HEK293T (cell line): ENCODE measurements around the gene LYZL6.

ENCODE experiments used
- CTCF ChIA-PET: fragments of 350-600 bp; formaldehyde crosslinking; extraction: SDS; loops from one replicate; lab custom pipeline; 2021; ENCODE audit warnings: antibody characterized with exemption, inconsistent platforms; lab: Yijun Ruan, JAX
- POLR2A ChIA-PET: fragments of 350-600 bp; formaldehyde crosslinking; extraction: SDS; loops from one replicate; lab custom pipeline; 2020; ENCODE audit warnings: antibody characterized with exemption, inconsistent platforms; lab: Yijun Ruan, JAX
- DNase-seq: peaks from one replicate; pipeline ENCODE4 v3.0.0; 2012; ENCODE audit warnings: mixed read lengths; ENCODE audit errors: extremely low spot score
- ARNT ChIP-seq: fragments of 450-650 bp; IDR thresholded peaks from 2 replicates; pipeline ENCODE4 v1.6.1; 2017; ENCODE audit warnings: mild to moderate bottlenecking
- BHLHE40 ChIP-seq: fragments of 450-650 bp; IDR thresholded peaks from 2 replicates; pipeline ENCODE4 v1.6.1; 2016; ENCODE audit warnings: mild to moderate bottlenecking, moderate library complexity, borderline replicate concordance
- CTBP1 ChIP-seq: fragments of 450-650 bp; IDR thresholded peaks from 2 replicates; pipeline ENCODE4 v1.6.1; 2016; ENCODE audit warnings: borderline replicate concordance
- ELF4 ChIP-seq: fragments of 450-650 bp; IDR thresholded peaks from 2 replicates; pipeline ENCODE4 v1.6.1; 2017; ENCODE audit warnings: antibody characterized with exemption
- FOXA1 ChIP-seq: fragments of 450-650 bp; IDR thresholded peaks from 2 replicates; pipeline ENCODE4 v1.6.1; 2016; ENCODE audit warnings: mild to moderate bottlenecking
- FOXK2 ChIP-seq: fragments of 450-650 bp; IDR thresholded peaks from 2 replicates; pipeline ENCODE4 v1.6.1; 2016; ENCODE audit warnings: mild to moderate bottlenecking
- FOXM1 ChIP-seq: fragments of 450-650 bp; IDR thresholded peaks from 2 replicates; pipeline ENCODE4 v1.6.1; 2017; ENCODE audit warnings: mild to moderate bottlenecking, borderline replicate concordance
- HDGF ChIP-seq: fragments of 450-650 bp; IDR thresholded peaks from 2 replicates; pipeline ENCODE4 v1.6.1; 2017; ENCODE audit warnings: antibody characterized with exemption, borderline replicate concordance
- L3MBTL2 ChIP-seq: fragments of 450-650 bp; conservative IDR thresholded peaks from 2 replicates; pipeline ENCODE4 v1.6.1; 2016; ENCODE audit warnings: mild to moderate bottlenecking
- LEF1 ChIP-seq: fragments of 450-650 bp; IDR thresholded peaks from 2 replicates; pipeline ENCODE4 v1.6.1; 2017; ENCODE audit warnings: mild to moderate bottlenecking, borderline replicate concordance
- NFRKB ChIP-seq: fragments of 450-650 bp; IDR thresholded peaks from 2 replicates; pipeline ENCODE4 v1.6.1; 2016; ENCODE audit warnings: mild to moderate bottlenecking, moderate library complexity
- PKNOX1 ChIP-seq: fragments of 450-650 bp; IDR thresholded peaks from 2 replicates; pipeline ENCODE4 v1.6.1; 2016
- SP1 ChIP-seq: fragments of 450-650 bp; IDR thresholded peaks from 2 replicates; pipeline ENCODE4 v1.6.1; 2017
- SUZ12 ChIP-seq: fragments of 450-650 bp; IDR thresholded peaks from 2 replicates; pipeline ENCODE4 v1.6.1; 2016; ENCODE audit warnings: mild to moderate bottlenecking
- TARDBP ChIP-seq: fragments of 450-650 bp; IDR thresholded peaks from 2 replicates; pipeline ENCODE4 v1.6.1; 2016
- ZNF384 ChIP-seq: fragments of 450-650 bp; IDR thresholded peaks from 2 replicates; pipeline ENCODE4 v1.6.1; 2016

The LYZL6 gene, protein sequence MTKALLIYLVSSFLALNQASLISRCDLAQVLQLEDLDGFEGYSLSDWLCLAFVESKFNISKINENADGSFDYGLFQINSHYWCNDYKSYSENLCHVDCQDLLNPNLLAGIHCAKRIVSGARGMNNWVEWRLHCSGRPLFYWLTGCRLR

GRCh38 chr17:35943537-35943936 lies at the start of gene LYZL6:
TSS of gene LYZL6 (minus strand) at chr17:35943713. CDS start at chr17:35939356, 4,357 bp downstream.
- no peak for DNase-seq
- TF ChIP-seq ARNT (no peak), ZNF384 (no peak), FOXM1 (no peak), L3MBTL2 (no peak), SP1 (no peak), LEF1 (no peak), BHLHE40 (no peak), TARDBP (no peak), FOXA1 (no peak), NFRKB (no peak), PKNOX1 (no peak), SUZ12 (no peak)
- ChIA-PET CTCF (interaction anchor here (1.1 to 1.2 kb wide), 2 partner anchors 129 to 205 kb away, joined by 3 to 5 read pairs; no protein-coding TSS in a partner anchor), POLR2A (interaction anchor here (1.5 to 2.2 kb wide), 2 partner anchors 13 to 542 kb away, joined by 4 to 22 read pairs; partner anchors contain the start of gene RDM1)

DNA sequence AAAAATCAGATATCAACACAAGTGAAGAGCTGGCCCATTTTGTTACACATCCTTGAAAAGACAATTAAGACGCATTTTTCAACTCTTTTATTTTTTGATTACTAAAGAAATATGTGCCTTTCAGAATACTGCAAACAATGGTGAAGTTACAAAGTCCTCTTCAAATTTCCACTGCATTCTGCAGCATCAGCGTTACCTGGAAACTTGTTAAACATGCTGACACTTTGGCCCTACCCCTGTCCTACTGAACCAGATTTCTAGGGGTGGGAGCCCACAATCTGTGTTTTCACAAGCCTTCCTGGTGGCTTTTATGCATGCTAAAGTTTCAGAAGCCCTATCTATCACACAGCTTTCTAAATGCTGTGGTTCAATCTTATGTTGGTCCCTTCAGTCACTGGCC lies 47.6 kb upstream of the LYZL6 start:
- CTCF ChIA-PET = no interaction called here
- POLR2A ChIA-PET = interaction anchor here (0.6 kb wide), 1 partner anchor 765 kb away, joined by 3 read pairs; no protein-coding TSS in a partner anchor
- TF ChIP-seq FOXM1 = no peak
- no peak for TF ChIP-seq SUZ12
- no peak for TF ChIP-seq SP1
- no peak for TF ChIP-seq PKNOX1
- no peak for TF ChIP-seq LEF1
- no peak for TF ChIP-seq ELF4
- no peak for TF ChIP-seq CTBP1
- TF ChIP-seq ZNF384 = no peak
- no peak for TF ChIP-seq FOXA1
- no peak for TF ChIP-seq HDGF
- no peak for TF ChIP-seq BHLHE40
- DNase-seq = no peak

DNA sequence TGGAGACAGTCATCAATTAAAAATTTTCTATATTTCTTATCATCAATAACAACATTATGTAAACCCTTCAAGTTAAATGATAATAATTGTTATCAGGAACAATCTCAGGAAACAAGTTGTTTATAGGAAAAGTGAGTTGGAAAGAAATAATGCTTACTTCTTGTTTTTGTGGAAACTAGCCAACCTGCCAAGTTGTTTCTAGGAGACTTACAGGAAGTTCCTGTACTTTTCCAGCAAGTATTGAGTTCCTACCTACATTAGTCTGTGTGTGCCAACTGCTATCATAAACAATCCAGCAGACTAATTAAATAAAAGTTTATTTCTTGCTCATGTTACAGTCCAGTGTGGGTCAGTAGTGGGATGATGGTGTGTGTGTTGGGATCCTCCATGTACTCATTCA lies 44.7 kb upstream of the LYZL6 start:
- CTCF ChIA-PET = no interaction called here
- TF ChIP-seq ZNF384 (no peak), FOXK2 (no peak), SUZ12 (no peak), PKNOX1 (no peak), L3MBTL2 (no peak), FOXA1 (no peak)
- DNase-seq = no peak
- POLR2A ChIA-PET = no interaction called here

DNA sequence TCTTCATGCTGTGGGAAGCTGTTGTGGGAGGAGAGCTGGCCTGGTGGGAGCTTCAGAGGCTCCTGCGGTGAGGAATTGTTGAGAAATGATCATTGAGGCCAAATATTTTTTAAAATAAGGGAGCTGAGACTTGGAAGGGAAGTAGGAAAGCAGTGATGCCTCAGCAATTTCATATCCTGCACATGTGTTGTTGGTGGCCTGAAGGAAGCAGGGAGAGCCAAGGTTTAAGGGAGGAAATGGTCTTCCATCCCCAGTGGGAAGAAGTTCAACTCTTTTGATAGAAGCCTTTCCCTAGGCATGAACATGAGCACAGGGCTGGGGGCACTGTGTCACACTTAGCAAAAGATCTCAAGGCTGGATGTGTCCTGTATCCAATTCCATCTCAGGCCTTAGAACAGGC lies 43.1 kb upstream of the LYZL6 start, which contains the start of gene CCL14:
TSS of gene CCL14 (minus strand) at position 87 of the 400 bp plus-strand sequence. CDS start at position 7, 80 bp downstream.
- ChIA-PET POLR2A (no interaction called here), CTCF (no interaction called here)
- DNase-seq = no peak
- TF ChIP-seq TARDBP = no peak
- TF ChIP-seq L3MBTL2 = no peak
- TF ChIP-seq ELF4 = no peak
- no peak for TF ChIP-seq CTBP1
- TF ChIP-seq SUZ12 = no peak
- TF ChIP-seq ZNF384 = no peak
- no peak for TF ChIP-seq BHLHE40
- TF ChIP-seq ARNT = no peak
- no peak for TF ChIP-seq LEF1
- no peak for TF ChIP-seq FOXM1
- no peak for TF ChIP-seq HDGF
- TF ChIP-seq NFRKB = no peak
- no peak for TF ChIP-seq PKNOX1

GRCh38 chr17:35984140-35984539 lies 40.6 kb upstream of the LYZL6 start:
- no peak for TF ChIP-seq SP1
- TF ChIP-seq ARNT = no peak
- no peak for TF ChIP-seq SUZ12
- TF ChIP-seq TARDBP = no peak
- TF ChIP-seq FOXM1 = no peak
- no peak for TF ChIP-seq FOXK2
- TF ChIP-seq BHLHE40 = no peak
- ChIA-PET CTCF (no interaction called here), POLR2A (no interaction called here)
- DNase-seq = no peak
